Suppressor macrophage (primary cell): Measurements from ENCODE around the gene PISD.
"Not testable (repeated sequence)": the region's sequence is repeated elsewhere in the genome, so short reads cannot be mapped to it uniquely, and the experiment has no call there.

Experiments
- DNase-seq, 4 experiments: peaks; one replicate each; pipeline ENCODE4 v3.0.0-alpha.2; 2020 to 2022

PISD gene

DNA sequence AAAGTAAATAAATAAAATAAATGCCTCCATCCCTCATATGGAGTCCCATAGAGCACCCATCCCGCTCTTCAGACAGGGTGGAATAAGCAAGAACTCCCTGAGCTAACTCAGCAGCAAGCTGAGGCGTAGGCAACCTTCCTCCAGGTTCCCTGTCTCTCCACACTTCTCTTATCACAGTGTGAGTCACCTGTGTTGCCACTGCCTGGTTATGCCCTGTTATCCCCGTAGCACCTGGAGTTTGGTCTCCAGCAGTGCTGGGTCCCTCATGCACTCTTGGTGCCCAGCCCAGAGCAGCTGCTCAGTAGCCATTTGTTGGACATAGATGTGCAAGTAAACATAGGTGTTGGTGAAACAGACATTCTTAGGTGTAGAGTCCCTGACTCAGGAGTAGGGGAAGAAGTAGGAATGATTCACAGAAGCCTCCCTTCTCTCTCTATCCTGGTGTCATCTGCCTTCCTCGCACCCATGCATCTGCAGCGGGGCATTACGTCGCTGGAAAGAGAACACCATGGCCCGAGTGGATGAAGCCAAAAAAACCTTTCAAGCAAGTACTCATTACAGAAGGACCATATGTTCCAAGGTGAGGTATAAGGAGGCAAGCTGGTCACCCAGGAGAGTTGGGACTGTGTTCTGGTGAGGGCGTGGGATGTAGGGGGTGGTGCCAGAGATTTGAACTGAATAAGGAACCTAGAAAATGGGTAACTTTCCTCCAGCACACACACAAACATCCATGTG, 56.0 kb downstream of the PISD start:
- no peak for DNase-seq

DNA sequence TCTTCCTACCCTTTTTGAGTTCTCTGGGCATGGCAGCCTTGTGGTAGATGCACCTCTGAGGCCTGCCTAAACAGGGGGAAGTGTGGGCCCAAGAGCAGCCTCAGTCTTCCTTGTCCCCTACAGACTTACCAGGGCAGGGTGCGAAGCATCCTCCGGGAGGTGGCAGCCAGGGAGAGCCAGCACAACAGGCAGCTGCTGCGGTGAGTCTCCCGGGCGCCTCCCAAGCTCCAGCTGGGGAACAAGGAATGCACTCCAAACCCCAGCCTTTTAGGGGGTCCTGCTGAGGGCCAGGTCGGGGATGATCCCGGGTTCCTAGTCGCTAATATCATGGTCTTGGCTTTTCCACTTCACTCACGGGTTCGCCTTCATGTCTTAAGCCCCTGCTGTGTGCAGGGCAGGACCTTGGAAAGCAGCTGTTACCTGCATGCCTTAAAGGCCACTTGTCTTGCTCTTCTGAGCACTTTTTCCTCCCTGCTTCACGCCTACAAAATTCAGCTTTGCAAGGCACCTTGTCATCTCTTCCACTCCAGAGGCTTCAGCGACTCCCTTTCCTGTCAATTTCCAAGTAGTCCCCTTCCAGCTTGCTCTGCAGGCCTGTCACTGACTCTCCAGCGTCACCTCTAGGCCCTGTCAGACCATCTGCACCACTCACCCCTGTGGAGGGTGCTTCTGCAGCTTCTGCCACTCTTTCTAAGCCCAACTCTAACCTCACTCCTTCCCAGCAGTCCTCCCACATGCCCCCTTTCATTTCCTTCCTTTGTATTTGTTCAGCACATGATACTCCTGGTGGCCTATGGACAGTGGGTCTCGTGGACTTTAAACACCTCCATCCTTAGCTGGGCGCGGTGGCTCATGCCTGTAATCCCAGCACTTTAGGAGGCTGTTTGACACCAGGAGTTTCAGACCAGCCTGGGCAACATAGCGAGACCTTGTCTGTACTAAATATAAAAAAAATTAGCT, 57.0 kb downstream of the PISD start:
- DNase-seq: no peak

DNA sequence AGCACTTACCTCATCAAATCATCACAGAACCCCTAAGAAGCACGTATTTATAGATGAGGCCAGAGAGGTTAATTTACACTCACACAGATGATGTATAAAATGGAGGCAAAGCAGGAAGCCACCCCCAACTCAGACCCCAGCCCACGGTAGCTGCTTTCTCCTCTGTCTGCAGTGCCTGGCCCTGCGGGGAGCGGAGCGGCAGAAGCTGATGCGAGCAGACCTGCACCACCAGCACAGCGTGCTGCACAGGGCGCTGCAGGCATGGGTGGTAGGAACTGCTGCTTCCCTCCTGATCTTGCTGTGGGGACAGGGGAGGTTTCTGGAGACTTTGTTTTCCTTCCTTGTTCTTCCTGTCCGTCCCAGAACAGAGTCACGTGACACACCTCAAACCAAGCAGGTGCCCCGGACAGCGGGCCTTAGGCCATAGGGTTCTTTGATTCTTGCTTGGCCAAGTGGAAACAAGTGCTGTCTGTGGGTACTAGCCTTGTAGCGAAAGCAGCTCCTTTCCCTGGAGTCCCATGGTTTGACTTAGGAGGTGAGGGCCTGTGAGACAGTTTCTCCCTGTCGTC, 57.8 kb downstream of the PISD start:
- DNase-seq: no peak

DNA sequence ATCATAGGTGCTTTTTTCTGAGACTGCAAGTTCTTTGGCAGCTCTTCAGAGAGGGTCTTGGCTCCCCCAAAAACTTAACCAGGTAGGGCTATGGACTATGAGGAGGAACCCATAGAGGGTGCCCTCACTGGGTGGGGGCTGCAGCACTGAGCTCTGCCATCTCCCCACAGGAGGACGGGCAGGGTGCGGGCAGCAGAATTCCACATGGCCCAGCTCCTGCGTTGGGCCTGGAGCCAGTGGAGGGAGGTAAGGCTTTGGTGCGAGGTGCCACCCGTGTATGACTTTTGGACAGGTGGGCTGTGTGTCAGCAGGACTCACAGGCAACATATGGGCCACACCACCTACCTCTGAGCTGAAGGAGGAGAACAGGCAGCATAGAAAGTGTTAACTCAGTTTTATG, 58.4 kb downstream of the PISD start:
- DNase-seq: no peak

DNA sequence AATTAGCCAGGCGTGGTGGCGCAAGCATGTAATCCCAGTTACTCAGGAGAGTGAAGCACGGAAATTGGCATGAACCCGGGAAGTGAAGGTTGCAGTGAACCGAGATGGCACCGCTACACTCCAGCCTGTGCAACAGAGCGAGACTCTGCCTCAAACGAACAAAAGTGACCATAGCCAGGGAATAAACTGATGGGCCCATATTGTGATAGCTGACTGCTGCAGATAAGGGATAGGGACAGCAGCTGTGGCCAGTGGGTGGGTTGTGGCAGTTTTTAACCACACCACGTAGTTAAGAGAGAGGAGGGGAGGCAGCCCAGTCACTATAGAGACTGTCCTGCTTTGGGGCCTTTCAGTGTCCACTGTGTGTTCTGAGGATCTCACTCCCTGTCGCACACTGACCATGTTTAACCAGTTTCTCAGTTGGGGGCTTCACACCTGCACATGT, 58.9 kb downstream of the PISD start:
- DNase-seq: no peak

DNA sequence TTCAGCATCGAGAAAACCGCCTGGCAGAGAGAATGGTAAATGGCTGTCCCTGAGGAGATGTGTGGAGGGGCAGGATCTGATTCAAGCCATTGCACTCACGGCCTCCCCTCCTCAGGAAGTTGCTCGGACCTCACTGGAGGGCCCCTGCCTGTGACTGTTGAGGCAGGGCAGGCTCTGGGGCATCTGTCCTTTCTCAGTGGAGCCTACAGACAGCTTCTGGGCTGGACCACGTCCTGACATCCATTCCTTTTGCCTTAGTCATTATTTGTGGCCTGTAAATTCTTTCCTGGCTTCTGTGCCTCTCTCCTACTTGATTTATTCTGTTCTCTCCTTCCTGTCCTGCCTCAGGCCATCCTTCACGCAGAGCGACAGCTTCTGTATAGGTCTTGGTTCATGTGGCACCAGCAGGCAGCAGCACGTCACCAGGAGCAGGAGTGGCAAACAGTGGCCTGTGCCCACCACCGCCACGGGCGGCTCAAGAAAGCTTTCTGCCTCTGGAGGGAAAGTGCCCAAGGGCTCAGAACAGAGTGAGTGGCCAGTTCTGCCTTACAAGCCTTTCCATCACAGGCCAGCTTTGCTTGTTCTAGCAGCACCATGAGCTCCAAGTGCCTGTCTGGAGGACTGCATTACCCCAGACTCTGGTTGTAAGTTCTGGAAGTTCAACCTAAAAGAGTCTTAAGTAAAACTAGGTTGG, 59.6 kb downstream of the PISD start:
- no peak for DNase-seq

DNA sequence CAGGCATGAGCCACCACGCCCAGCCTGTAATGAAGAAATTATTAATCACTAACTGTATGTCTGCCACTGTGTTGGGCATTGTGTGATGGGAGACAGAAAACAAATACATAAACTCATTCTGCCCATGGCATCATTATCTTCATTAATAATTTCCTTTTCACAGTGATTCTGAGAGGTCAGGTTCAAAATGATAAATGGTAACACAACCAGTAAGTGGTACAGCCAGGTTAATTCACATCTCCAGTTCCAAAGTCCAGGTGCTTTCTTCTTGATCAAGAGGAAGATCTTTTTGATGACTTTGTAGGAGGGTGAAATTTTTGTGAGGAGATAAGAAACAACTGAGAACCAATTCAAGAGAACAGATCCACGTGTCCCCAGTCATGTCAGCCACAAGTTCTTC, 66.7 kb downstream of the PISD start:
- no peak for DNase-seq

DNA sequence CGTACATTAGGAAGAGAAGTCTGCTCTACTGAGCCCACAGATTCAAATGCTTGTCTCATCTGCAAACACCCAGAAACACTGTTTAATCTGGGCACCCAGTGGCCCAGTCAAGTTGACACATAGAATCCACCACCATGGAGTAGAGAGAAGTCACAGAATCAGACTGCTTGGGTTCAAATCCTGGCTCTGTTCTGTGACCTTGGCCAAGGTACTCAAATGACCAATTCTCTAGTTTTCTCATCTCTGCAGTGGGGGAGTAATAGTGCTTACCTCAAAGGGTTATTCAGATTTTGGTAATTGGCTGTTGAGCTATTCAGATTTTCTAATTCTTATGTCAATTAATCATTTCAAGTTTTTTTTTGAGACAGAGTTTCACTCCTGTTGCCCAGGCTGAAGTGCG, 71.9 kb downstream of the PISD start:
- DNase-seq: not testable (repeated sequence)

DNA sequence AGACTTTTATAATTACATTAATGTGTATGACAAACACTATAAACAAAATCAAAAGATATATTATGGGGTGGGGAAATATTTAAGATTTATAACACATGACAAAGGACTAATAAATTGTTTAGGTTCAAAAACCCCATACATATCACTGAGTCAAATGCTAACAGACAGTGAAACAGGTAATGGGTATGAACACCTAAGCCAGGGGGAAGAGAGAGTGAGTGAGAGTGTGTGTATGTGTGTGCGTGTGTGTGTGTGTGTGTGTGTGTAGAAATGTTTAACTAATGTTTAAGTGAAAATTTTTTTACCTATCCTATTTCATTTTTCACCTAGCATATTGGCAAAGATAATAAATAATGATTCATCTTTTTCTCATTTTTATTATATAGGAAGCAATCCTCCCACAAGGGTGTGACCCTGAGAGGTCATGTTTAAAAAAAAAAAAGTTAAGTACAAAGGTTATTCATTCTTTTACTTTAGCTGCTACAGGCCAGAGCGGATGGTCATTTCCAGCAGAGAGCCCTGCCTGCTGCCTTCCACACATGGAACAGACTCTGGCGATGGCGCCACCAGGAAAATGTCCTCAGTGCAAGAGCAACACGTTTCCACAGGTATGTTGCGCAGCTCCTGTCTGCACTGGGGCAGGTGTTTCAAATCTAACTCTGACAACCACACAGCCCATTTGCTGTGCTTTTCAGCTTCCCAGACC, 72.9 kb downstream of the PISD start:
- no peak for DNase-seq

DNA sequence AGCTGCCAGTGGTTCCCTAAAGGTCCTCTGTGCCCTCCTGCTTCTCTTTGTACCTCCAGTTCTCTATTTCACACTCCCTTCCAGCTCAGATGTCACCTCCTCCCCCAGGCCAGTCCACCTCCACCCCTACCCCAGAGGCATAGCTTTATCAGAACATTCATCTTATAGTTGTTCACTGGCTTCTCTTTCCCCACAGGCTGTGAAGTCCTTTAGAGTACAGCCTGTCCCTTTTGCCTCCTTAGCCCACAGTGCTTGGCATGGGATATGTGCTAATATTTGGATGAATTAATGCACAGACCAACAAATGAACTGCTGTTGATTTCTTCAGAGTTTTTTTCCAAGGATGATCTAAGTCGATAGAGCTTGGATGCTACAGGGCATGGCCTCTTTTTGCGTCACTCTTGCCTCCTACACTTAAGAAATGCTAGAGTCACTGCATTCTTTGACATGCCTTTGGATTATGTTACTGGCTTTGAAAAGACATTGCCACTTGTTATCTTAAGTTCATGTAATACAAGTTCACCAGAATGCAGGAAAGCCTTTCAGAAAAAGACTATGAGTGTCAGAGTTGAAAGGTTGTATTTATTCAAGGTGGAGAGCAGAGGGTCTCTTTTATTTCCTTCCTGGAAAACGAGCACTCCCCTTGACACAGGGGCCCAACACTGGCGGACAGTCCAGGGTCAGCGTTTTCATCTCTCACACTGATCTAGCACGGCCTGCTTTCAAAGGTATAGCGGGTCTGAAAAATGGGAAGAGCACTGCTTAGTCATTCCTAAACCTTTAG, 75.7 kb downstream of the PISD start:
- DNase-seq: peak; percentile 11 to 68 (median 54)

DNA sequence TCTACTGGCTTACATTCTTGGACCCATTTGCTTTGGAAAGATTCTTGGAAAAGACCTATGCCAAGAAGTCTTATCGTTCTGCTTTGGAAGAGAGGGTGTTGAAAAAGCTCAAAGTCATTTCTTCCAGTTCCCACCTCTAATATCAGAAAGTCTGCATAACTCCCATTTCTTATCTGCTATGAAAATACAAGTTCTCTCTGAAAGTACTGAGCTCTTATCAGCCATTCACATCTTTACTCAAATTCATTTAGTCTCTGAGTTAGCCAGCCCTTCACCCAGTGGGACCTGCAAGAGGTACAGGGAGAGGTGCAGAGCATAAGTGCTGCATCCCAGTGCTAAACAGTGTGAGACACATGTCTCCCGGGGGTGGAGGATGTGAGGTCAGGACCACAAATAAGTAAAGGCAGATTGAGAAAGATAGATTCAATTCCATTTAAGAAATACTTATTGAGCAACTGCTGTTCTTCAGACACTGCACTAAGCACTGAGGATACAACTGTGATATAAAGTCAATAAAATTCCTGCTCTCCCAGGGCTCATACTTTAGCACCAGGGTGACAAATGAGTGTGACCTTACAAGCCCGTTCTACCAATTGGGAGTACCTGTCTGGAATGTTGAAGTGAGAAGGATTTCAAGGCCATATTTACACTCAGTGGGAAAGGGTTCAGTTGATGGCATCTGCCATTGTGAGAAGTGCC, 76.7 kb downstream of the PISD start:
- DNase-seq: peak; percentile 28 to 68 (median 62)

DNA sequence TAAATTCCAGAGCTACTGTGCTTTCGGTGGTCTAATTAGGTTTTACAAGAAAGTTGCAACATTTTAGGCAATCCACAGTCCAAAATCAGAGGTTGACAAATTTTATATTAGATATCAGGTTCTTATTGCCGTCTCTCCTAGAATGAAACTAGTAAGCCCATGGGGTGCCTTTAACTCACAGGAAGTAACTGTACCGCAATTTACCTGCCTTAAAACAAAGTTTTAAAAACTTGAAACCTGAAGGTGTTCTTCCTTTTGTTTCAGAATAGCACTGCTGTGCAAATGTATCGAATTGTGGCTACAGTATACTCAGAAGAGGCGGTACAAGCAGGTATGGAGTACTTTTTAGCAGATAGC, 77.2 kb downstream of the PISD start:
- no peak for DNase-seq

DNA sequence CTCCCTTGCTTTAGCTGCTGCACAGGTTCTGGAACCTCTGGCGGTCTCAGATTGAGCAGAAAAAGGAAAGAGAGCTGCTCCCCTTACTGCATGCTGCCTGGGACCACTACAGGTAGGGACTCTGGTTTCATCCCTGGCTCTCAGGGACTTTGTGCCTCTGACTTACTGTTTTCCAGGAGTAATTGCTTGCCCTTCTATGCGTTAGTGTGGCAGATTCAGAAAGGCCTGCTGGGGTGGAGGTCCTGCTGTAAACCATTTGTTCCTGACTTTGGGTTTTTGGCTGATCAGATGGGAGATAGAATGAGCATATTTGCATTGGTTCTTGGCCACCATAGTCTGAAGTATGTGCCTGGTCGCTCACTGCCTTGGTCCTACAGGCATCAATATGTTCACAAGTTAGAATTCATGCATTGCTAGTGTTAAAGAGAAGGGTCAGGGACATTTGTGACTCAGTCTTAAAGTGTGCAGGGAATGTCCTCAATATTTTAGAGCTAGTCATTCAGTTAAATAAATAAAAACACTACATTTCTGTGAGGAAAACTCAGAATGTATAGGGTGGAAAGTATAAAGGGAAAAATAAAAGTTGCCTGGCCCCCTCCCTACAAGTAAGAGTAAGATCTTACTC, 78.0 kb downstream of the PISD start:
- DNase-seq: no peak

DNA sequence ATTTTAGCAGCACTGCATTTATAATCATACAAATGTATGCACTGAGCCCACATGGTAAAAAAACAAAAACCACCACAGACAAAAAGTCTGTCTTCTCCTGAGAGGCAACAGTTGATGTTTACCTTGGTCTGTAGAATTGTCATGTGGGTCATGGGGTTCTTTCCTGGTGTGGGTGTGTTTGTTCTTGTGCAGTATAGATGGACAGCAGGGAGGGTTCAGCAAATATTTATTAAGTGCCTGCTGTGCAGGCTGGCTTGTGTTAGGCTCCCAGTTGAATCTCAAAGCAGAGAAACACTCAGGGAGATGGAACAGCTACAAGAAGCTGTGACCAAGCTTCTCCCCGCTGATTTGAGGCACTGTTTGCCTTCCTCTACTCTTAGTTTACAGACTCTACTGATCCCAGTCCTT, 82.2 kb downstream of the PISD start:
- DNase-seq: no peak

DNA sequence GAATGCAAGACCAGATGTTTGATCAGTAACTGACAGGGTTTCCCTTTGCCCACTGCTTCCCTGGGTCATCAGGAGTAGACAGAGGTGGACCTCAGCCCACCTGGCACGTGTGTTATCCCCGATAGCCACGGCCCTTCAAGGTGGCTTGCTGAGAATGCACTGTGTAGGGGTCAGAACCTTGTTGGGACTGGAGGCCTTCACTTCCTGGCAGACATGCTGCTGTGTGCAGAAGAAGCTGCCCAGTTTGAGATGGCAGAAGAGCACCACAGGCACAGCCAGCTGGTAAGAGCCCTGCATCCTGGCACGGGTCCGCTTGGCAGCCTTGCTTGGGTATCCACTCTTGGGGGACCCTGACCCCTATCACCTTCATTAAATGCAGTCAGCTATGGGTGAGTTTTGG, 83.8 kb downstream of the PISD start:
- DNase-seq: no peak

DNA sequence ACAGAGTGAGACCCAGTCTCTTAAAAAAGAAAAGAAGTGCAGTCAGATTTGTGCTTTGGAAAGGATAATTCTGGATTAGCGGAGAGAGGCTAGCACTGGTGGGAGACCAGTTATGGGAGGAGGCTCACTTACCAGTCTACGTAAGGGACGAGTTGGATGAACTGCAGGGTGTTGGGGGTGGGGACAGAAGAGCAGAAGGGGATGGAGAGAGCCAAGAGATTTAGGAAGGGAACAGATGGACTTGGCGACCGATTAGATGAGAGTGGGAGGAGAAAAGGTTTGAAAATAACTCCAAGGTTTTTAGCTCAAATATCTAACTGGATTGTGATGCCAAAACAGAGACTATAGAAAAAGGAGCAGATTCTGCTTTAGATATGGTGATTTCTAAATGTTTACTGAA, 84.3 kb downstream of the PISD start:
- DNase-seq: no peak

DNA sequence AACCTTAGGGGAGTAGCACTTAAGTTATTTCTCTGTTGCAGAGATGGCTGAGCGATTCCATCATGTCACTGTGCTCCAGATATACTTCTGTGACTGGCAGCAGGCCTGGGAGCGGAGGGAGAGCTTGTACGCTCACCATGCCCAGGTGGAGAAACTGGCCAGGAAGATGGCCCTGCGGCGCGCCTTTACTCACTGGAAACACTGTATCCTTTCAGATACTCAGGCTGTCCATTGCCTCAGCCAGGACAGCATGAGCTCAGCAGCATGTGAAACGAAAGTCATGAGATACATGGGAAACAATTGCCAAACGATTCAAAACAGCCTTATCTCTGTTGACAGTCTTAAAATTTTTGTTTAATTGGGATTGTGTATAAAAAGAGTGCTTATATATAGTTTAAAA, 86.8 kb downstream of the PISD start:
- DNase-seq: peak in 2 of 4 experiments; percentile 3 to 16

DNA sequence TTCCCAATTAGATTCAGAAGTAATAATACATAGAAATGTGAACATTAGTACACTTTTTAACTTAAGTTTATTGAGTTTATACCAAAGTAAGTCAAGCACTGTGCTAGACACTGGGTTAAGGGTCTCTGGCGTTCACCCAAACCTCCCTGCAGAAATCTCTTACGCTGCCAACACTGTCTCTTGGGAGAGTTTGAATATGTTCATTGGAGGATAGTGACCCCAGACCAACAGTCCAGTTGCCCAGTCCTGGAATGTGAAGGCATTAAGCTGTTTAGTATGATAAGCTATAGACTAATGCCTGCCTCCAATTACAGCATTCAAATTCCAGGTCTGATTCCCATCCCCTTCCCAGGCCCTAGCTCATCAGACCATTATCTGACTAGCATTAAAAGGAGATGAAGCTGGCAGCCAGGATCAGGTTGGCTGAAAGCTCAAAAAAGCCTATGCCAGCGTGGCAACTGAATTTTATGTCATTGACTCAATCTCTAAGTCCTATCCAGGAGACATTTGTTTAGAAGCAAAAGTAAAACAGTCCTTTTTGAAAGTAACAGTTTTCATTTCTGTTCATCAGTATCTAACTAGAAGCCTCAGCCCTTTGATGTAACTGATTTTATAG, 87.9 kb downstream of the PISD start:
- no peak for DNase-seq

DNA sequence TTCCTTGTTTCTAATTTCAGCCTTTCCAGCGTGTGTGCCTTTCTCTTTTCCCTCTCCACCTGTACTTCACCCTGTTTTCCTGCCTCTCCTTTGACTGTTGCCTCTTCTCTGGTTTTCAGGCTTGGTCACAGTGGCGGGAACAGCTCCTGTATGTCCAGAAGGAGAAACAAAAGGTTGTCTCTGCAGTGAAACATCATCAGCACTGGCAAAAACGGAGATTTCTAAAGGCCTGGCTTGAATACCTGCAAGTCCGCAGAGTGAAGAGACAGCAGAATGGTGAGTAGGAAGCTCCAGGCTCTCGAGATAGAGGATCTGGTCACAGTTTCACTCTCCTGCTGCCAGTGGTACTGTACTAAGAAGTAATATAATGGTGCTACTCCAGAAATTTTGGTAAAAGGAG, 89.1 kb downstream of the PISD start:
- no peak for DNase-seq

DNA sequence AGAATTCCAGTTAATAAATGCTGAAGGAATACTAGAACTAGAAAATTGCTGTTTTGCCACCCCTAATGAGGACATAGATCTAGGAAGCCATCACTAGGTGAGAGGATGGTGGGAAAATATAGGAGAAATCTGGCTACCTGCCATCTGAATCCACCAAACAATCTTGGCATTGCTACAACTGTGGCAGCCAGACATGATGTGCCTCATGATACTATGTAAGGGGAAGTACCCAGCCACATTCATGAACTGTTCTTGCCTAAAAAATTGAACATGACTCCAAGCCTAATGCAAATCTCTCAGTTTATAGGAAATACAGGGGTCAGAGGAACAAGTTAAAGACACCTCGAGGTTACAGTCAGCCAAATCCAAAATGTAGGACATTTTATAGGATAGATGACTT, 92.9 kb downstream of the PISD start:
- DNase-seq: peak in 3 of 4 experiments; percentile 27 to 47 (median 41)
